HepG2 (cell line): ENCODE measurements around the gene LTK. TPM values are rescaled to one million over a fixed set of nuclear protein-coding genes. Genes with fewer than 3 reads are reported as not detected.

Experiments used
- ATAC-seq: fragments of 200-7000 bp; cut with Tn5 transposase; 3 replicates; pipeline ENCODE4 v1.9.1; 2020; ENCODE audit warnings: mild to moderate bottlenecking, moderate library complexity
- BruUV-seq: library from RNA; stranded (reverse); fragments of 400-500 nt; replicated peaks from 2 replicates; lab custom pipeline; 2021; lab: Mats Ljungman, UMichigan
- CTCF ChIA-PET: fragments of 300-600 bp; formaldehyde crosslinking; extraction: SDS; loops from one replicate; lab custom pipeline; 2021; ENCODE audit warnings: low total read pairs, inconsistent platforms, low intra/inter-chr PET ratio; lab: Yijun Ruan, JAX
- POLR2A ChIA-PET: fragments of 350-600 bp; sonication (Branson Sonifier 250); formaldehyde crosslinking; loops from one replicate; lab custom pipeline; 2020; ENCODE audit warnings: antibody characterized with exemption, inconsistent platforms; lab: Yijun Ruan, JAX
- DNase-seq: peaks from one replicate; pipeline ENCODE4 v3.0.0-alpha.2; 2015; ENCODE audit warnings: low spot score
- FAIRE-seq: peaks from 3 replicates; lab custom pipeline; 2011; peaks lifted over from hg19 to GRCh38; lab: Jason Lieb, UNC
- H2AFZ ChIP-seq: one replicate; pipeline ENCODE4 v1.6.1; 2011; ENCODE audit warnings: low read length, inconsistent platforms
- H3K27ac ChIP-seq: fragments of 300-600 bp; 3 replicates; pipeline ENCODE4 v1.8.0; 2011; ENCODE audit warnings: mixed run types, mild to moderate bottlenecking, mixed read lengths, low read length, inconsistent platforms; ENCODE audit not compliant: insufficient read depth; ENCODE audit errors: extremely low read length
- H3K27me3 ChIP-seq, 2 experiments: fragments of 200-600 bp in 1 of 2; 2 replicates in 1 of 2; 3 replicates in 1 of 2; pipeline versions ENCODE4 v1.6.0 to v1.8.0; 2011; ENCODE audit warnings: low read length in 2 of 2, mild to moderate bottlenecking in 2 of 2, moderate library complexity in 2 of 2, inconsistent platforms in 1 of 2; ENCODE audit not compliant: insufficient read depth in 2 of 2, control insufficient read depth in 1 of 2
- H3K36me3 ChIP-seq, 2 experiments: fragments of 200-600 bp in 1 of 2; replicated peaks in 1 of 2; 2 replicates in 1 of 2; 3 replicates in 1 of 2; pipeline versions ENCODE4 v1.5.1 to v1.8.0; 2011; ENCODE audit warnings: low read length in 2 of 2, inconsistent platforms in 1 of 2; ENCODE audit not compliant: insufficient read depth in 2 of 2, control insufficient read depth in 1 of 2
- H3K4me1 ChIP-seq: 2 replicates; pipeline ENCODE4 v1.5.1; 2012; ENCODE audit warnings: low read length, inconsistent platforms; ENCODE audit not compliant: insufficient read depth
- H3K4me2 ChIP-seq: 2 replicates; pipeline ENCODE4 v1.6.0; 2011; ENCODE audit warnings: low read depth, low read length, inconsistent platforms
- H3K4me3 ChIP-seq, 3 experiments: fragments of 200-600 bp in 1 of 3; sonication (generic), shearing (Covaris generic) in 1 of 3; replicated peaks in 1 of 3; 2 replicates each; pipeline ENCODE4 v1.5.1; 2011 to 2016; ENCODE audit warnings: low read length in 3 of 3, inconsistent platforms in 2 of 3, low read depth in 2 of 3, mild to moderate bottlenecking in 2 of 3, control low read depth in 1 of 3, mixed read lengths in 1 of 3; ENCODE audit not compliant: insufficient read depth in 1 of 3
- H3K79me2 ChIP-seq: one replicate; pipeline ENCODE4 v1.6.1; 2011; ENCODE audit warnings: low read length, inconsistent platforms; ENCODE audit not compliant: insufficient read depth
- H3K9ac ChIP-seq: 2 replicates; pipeline ENCODE4 v1.6.0; 2011; ENCODE audit warnings: mild to moderate bottlenecking, low read depth, low read length, inconsistent platforms; ENCODE audit not compliant: insufficient read depth
- H3K9me3 ChIP-seq: 2 replicates; pipeline ENCODE4 v1.5.1; 2012; ENCODE audit warnings: mild to moderate bottlenecking, low read length
- H4K20me1 ChIP-seq: 2 replicates; pipeline ENCODE4 v1.6.0; 2011; ENCODE audit warnings: inconsistent platforms, mild to moderate bottlenecking, low read length, moderate library complexity; ENCODE audit not compliant: insufficient read depth
- BHLHE40 ChIP-seq: IDR thresholded peaks from 2 replicates; pipeline ENCODE4 v1.6.1; 2011; ENCODE audit warnings: low read length, improper control_type of control experiment
- DNMT1 ChIP-seq: sonication (generic); formaldehyde crosslinking; IDR thresholded peaks from 2 replicates; pipeline ENCODE4 v1.5.1; 2020; ENCODE audit warnings: mild to moderate bottlenecking, missing genetic modification reagents
- GABPA ChIP-seq, 2 experiments: IDR thresholded peaks; 2 replicates each; pipeline ENCODE4 v1.6.1; 2011 to 2016; ENCODE audit warnings: low read depth in 2 of 2, low read length in 1 of 2, missing biosample characterization in 1 of 2, missing genetic modification characterization in 1 of 2
- HNF4G ChIP-seq, 2 experiments: sonication (generic) in 1 of 2; formaldehyde crosslinking in 1 of 2; IDR thresholded peaks; 2 replicates each; pipeline versions ENCODE4 v1.4.0 to v1.6.1; 2011 to 2020; ENCODE audit warnings: borderline replicate concordance in 2 of 2, low read depth in 2 of 2, mild to moderate bottlenecking in 2 of 2, low read length in 1 of 2, missing genetic modification reagents in 1 of 2, moderate library complexity in 1 of 2
- NFYB ChIP-seq: sonication (generic); formaldehyde crosslinking; IDR thresholded peaks from 2 replicates; pipeline ENCODE4 v1.4.0; 2020; ENCODE audit warnings: missing genetic modification reagents
- PCBP2 ChIP-seq: fragments of 200-400 bp; formaldehyde crosslinking; optimal IDR thresholded peaks from 2 replicates; pipeline ENCODE3; 2018; ENCODE audit warnings: low read length, low read depth; ENCODE audit not compliant: poor library complexity, severe bottlenecking
- PITX1 ChIP-seq: sonication (generic); formaldehyde crosslinking; IDR thresholded peaks from 2 replicates; pipeline ENCODE4 v1.5.1; 2020; ENCODE audit warnings: mild to moderate bottlenecking, missing genetic modification reagents
- SP1 ChIP-seq, 2 experiments: fragments of 450-650 bp in 1 of 2; sonication (generic) in 1 of 2; formaldehyde crosslinking in 1 of 2; IDR thresholded peaks; 2 replicates each; pipeline versions ENCODE4 v1.4.0 to v1.6.1; 2016 to 2020; ENCODE audit warnings: missing genetic modification reagents in 1 of 2
- THAP11 ChIP-seq: IDR thresholded peaks from 2 replicates; pipeline ENCODE4 v1.6.1; 2016; ENCODE audit warnings: missing biosample characterization, missing genetic modification reagents
- TOE1 ChIP-seq: sonication (generic); formaldehyde crosslinking; IDR thresholded peaks from 2 replicates; pipeline ENCODE4 v1.4.0; 2020; ENCODE audit warnings: mild to moderate bottlenecking, missing genetic modification reagents
- YY1 ChIP-seq: IDR thresholded peaks from 2 replicates; pipeline ENCODE4 v1.6.1; 2011; ENCODE audit warnings: low read length, low read depth, moderate library complexity, mild to moderate bottlenecking; ENCODE audit not compliant: insufficient read depth, insufficient replicate concordance
- ZBTB21 ChIP-seq: sonication (generic); formaldehyde crosslinking; IDR thresholded peaks from 2 replicates; pipeline ENCODE4 v1.4.0; 2020; ENCODE audit warnings: missing genetic modification reagents
- ZBTB38 ChIP-seq: sonication (generic); formaldehyde crosslinking; IDR thresholded peaks from 2 replicates; pipeline ENCODE4 v1.5.1; 2020; ENCODE audit warnings: mild to moderate bottlenecking, missing genetic modification reagents
- ZBTB42 ChIP-seq: sonication (generic); formaldehyde crosslinking; IDR thresholded peaks from 2 replicates; pipeline ENCODE4 v1.5.0; 2020; ENCODE audit warnings: mild to moderate bottlenecking, missing genetic modification reagents
- ZFP1 ChIP-seq: IDR thresholded peaks from 2 replicates; pipeline ENCODE4 v1.6.1; 2016
- ZNF354B ChIP-seq: sonication (generic); formaldehyde crosslinking; IDR thresholded peaks from 2 replicates; pipeline ENCODE4 v1.8.0; 2022; ENCODE audit warnings: mild to moderate bottlenecking, missing genetic modification reagents
- ZNF549 ChIP-seq: sonication (generic); formaldehyde crosslinking; IDR thresholded peaks from 2 replicates; pipeline ENCODE4 v1.5.0; 2020; ENCODE audit warnings: missing genetic modification reagents
- ZNF768 ChIP-seq: sonication (generic); formaldehyde crosslinking; IDR thresholded peaks from 2 replicates; pipeline ENCODE4 v1.4.0; 2020; ENCODE audit warnings: missing genetic modification reagents
- ZNF776 ChIP-seq: sonication (generic); formaldehyde crosslinking; IDR thresholded peaks from 2 replicates; pipeline ENCODE4 v1.4.0; 2020; ENCODE audit warnings: mild to moderate bottlenecking, missing genetic modification reagents
- ZNF777 ChIP-seq: sonication (generic); formaldehyde crosslinking; IDR thresholded peaks from 2 replicates; pipeline ENCODE4 v1.4.0; 2020; ENCODE audit warnings: missing genetic modification reagents
- WGBS: methylation state at CpG from one replicate; pipeline ENCODE4 v1.1.6; 2017; ENCODE audit warnings: low lambda C conversion rate; 5-methylcytosine and 5-hydroxymethylcytosine counted together
- in situ Hi-C: cut with HindIII; loops from 2 replicates; pipeline ENCODE4 v1.10.0; 2017; ENCODE audit warnings: low pct_unique_long_range_greater_than_20kb; ENCODE audit not compliant: extremely low pct_ligation_motif_present
- intact Hi-C: fragments of 100-400 bp; cut with micrococcal nuclease; formaldehyde crosslinking; loops from one replicate; pipeline ENCODE4 v1.10.0; 2022; ENCODE audit not compliant: unreplicated experiment
- polyA plus RNA-seq, 8 experiments: library from polyadenylated mRNA; depleted of rRNA in 3 of 8; stranded (reverse) in 7 of 8; unstranded in 1 of 8; fragments of >200 nt; fragmentation: Illumina TruSeq in 4 of 8; extraction: Trizol in 4 of 8; gene quantifications; 2 replicates each; pipeline versions ENCODE4 v1.2.1 to v1.2.3, GENCODE V29; 2011 to 2016; ENCODE audit warnings: low read depth in 4 of 8, missing spikeins in 1 of 8, mixed read lengths in 1 of 8; ENCODE audit not compliant: insufficient read depth in 1 of 8
- total RNA-seq, 5 experiments: library from RNA; depleted of rRNA; stranded (reverse); fragments of >200 nt; fragmentation: Illumina TruSeq; extraction: Trizol; gene quantifications; 2 replicates each; pipeline ENCODE4 v1.2.3, GENCODE V29; 2016; ENCODE audit warnings: low read depth in 1 of 5
- TF ChIP-seq, protein P1 (sequence below): sonication (generic); formaldehyde crosslinking; IDR thresholded peaks from 2 replicates; pipeline ENCODE4 v1.5.0; 2020; ENCODE audit warnings: missing genetic modification reagents
- TF ChIP-seq, protein P2 (sequence below): sonication (generic); formaldehyde crosslinking; IDR thresholded peaks from 2 replicates; pipeline ENCODE4 v1.5.0; 2020; ENCODE audit warnings: mild to moderate bottlenecking, missing genetic modification reagents, borderline replicate concordance

Gene LTK
- total and polyA plus RNA-seq, 2 of the 13 experiments (the other 11 are each of a cell fraction or from before 2014, with no cell fraction given), result 0.01 TPM; not detected in 1

GRCh38 chr15:41544650-41545015 lies 31.0 kb upstream of the LTK start:
- Histone ChIP-seq H3K4me3 (peak overlapping the region in 2 of 3 experiments; percentile 65 to 85; a peak in 3 of 6 replicates), H4K20me1 (no peaks in the 10 kb centered on the region), H3K4me1 (peaks cover 40% of the 10 kb centered on the region), H3K4me2 (peak overlapping the region; percentile 83), H3K27ac (no peak overlapping the region), H3K27me3 (no peaks in the 10 kb centered on the region), H3K36me3 (no peaks in the 10 kb centered on the region), H3K9me3 (no peaks in the 10 kb centered on the region), H3K79me2 (peaks cover 13% of the 10 kb centered on the region), H2AFZ (no peak overlapping the region), H3K9ac (peak overlapping the region; percentile 47)
- DNase-seq (no peak), FAIRE-seq (no peak), ATAC-seq (peak; percentile 10)
- in situ Hi-C loops (no loop called here), intact Hi-C loops (no loop called here)
- BruUV-seq, result no TSS peak
- CTCF ChIA-PET, result no interaction called here
- 12% methylated on average over 8 of the region's 15 CpGs for WGBS
- POLR2A ChIA-PET, result interaction anchor here (0.8 to 2.5 kb wide), 17 partner anchors 8 to 266 kb away, joined by 3 to 19 read pairs (median 5); partner anchors contain the start of genes ITPKA, MGA and TYRO3
- TF ChIP-seq PCBP2 (no peak), ZNF549 (CRISPR knock-in tag) (no peak), THAP11 (CRISPR knock-in tag) (no peak), ZNF768 (no peak), TOE1 (CRISPR knock-in tag) (no peak), ZNF354B (CRISPR knock-in tag) (no peak), HNF4G (IDR thresholded peaks at IDR 0.05; ENCODE audit: borderline replicate concordance, low read depth, low read length) (no peak), HNF4G (CRISPR knock-in tag; IDR thresholded peaks at IDR 0.05; ENCODE audit: borderline replicate concordance, low read depth) (no peak), DNMT1 (CRISPR knock-in tag) (peak; percentile 72; the same call in 1 of the 2 replicates), ZBTB42 (CRISPR knock-in tag) (no peak), SP1 (IDR thresholded peaks at IDR 0.05) (no peak), SP1 (CRISPR knock-in tag; IDR thresholded peaks at IDR 0.05) (no peak), ZNF776 (CRISPR knock-in tag) (0 out of 2 replicates have a peak, but pooled peaks have one; percentile 34), PITX1 (CRISPR knock-in tag) (no peak), BHLHE40 (no peak), ZBTB38 (peak; percentile 73), ZNF777 (CRISPR knock-in tag) (no peak), NFYB (CRISPR knock-in tag) (no peak), ZBTB21 (CRISPR knock-in tag) (no peak), ZFP1 (CRISPR knock-in tag) (no peak), YY1 (no peak), GABPA (IDR thresholded peaks at IDR 0.05; ENCODE audit: low read depth, low read length) (no peak), GABPA (CRISPR knock-in tag; IDR thresholded peaks at IDR 0.05; ENCODE audit: low read depth) (no peak)
- TF ChIP-seq, protein P1, sequence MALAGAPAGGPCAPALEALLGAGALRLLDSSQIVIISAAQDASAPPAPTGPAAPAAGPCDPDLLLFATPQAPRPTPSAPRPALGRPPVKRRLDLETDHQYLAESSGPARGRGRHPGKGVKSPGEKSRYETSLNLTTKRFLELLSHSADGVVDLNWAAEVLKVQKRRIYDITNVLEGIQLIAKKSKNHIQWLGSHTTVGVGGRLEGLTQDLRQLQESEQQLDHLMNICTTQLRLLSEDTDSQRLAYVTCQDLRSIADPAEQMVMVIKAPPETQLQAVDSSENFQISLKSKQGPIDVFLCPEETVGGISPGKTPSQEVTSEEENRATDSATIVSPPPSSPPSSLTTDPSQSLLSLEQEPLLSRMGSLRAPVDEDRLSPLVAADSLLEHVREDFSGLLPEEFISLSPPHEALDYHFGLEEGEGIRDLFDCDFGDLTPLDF (CRISPR knock-in tag), result no peak
- TF ChIP-seq, protein P2, sequence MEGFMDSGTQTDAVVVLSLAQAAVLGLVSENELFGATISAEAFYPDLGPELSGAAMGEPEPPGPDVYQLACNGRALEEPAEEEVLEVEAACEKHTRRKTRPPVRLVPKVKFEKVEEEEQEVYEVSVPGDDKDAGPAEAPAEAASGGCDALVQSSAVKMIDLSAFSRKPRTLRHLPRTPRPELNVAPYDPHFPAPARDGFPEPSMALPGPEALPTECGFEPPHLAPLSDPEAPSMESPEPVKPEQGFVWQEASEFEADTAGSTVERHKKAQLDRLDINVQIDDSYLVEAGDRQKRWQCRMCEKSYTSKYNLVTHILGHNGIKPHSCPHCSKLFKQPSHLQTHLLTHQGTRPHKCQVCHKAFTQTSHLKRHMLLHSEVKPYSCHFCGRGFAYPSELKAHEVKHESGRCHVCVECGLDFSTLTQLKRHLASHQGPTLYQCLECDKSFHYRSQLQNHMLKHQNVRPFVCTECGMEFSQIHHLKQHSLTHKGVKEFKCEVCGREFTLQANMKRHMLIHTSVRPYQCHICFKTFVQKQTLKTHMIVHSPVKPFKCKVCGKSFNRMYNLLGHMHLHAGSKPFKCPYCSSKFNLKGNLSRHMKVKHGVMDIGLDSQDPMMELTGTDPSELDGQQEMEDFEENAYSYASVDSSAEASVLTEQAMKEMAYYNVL (CRISPR knock-in tag), result no peak
